SU-DHL-6 (cell line): Measurements from ENCODE around the gene GRB10.

Source experiments
- H2AFZ ChIP-seq: fragments of 200-600 bp; sonication (generic); 2 replicates; pipeline ENCODE4 v1.6.1; 2014; ENCODE audit warnings: low read depth, mild to moderate bottlenecking, moderate library complexity, mixed read lengths, antibody characterized with exemption, low read length; ENCODE audit not compliant: severe bottlenecking
- H3F3A ChIP-seq: fragments of 200-600 bp; shearing (Covaris generic); 2 replicates; pipeline ENCODE4 v1.6.0; 2016; ENCODE audit warnings: antibody characterized with exemption, mild to moderate bottlenecking; ENCODE audit not compliant: insufficient read depth
- H3K27ac ChIP-seq: fragments of 200-600 bp; sonication (generic); 2 replicates; pipeline ENCODE4 v1.5.1; 2016; ENCODE audit warnings: low read depth, mild to moderate bottlenecking, low read length, moderate library complexity, mixed read lengths
- H3K27me3 ChIP-seq: fragments of 200-600 bp; sonication (generic), shearing (Covaris generic); 2 replicates; pipeline ENCODE4 v1.6.0; 2014; ENCODE audit warnings: mild to moderate bottlenecking, low read length
- H3K36me3 ChIP-seq: fragments of 200-600 bp; sonication (generic); 2 replicates; pipeline ENCODE4 v1.6.1; 2014; ENCODE audit warnings: mild to moderate bottlenecking, low read length, mixed read lengths
- H3K4me2 ChIP-seq: fragments of 300-600, 200-600 bp; shearing (Covaris generic), sonication (generic); 2 replicates; pipeline ENCODE4 v1.6.0; 2014; ENCODE audit warnings: low read length, low read depth, mild to moderate bottlenecking; ENCODE audit not compliant: poor library complexity, severe bottlenecking
- H3K4me3 ChIP-seq: fragments of 200-600 bp; sonication (generic); 2 replicates; pipeline ENCODE4 v1.5.1; 2014; ENCODE audit warnings: antibody characterized with exemption, low read length, mild to moderate bottlenecking, mixed read lengths; ENCODE audit not compliant: insufficient read depth, poor library complexity, severe bottlenecking
- H3K79me2 ChIP-seq: fragments of 200-600 bp; sonication (generic); 2 replicates; pipeline ENCODE4 v1.6.1; 2014; ENCODE audit warnings: mild to moderate bottlenecking, low read length, moderate library complexity; ENCODE audit not compliant: insufficient read depth
- H3K9ac ChIP-seq: fragments of 200-600 bp; sonication (generic); 2 replicates; pipeline ENCODE4 v1.7.0; 2014; ENCODE audit warnings: mild to moderate bottlenecking, low read length
- H3K9me2 ChIP-seq: fragments of 200-600 bp; sonication (generic); replicated peaks from 2 replicates; pipeline ENCODE4 v1.6.1; 2014; ENCODE audit warnings: low read length; ENCODE audit not compliant: insufficient read depth
- H3K9me3 ChIP-seq: fragments of 200-600 bp; sonication (generic); 2 replicates; pipeline ENCODE4 v1.6.1; 2014; ENCODE audit warnings: low read length, mixed read lengths; ENCODE audit not compliant: insufficient read depth
- H4K20me1 ChIP-seq: fragments of 200-600 bp; sonication (generic); 2 replicates; pipeline ENCODE4 v1.6.1; 2014; ENCODE audit warnings: low read depth, mild to moderate bottlenecking, antibody characterized with exemption, low read length, moderate library complexity, mixed read lengths
- CTCF ChIP-seq: fragments of 200-600 bp; sonication (generic); IDR thresholded peaks from one replicate; pipeline ENCODE4 v1.5.1; 2017; ENCODE audit warnings: antibody characterized with exemption, mild to moderate bottlenecking, low read length, moderate library complexity; ENCODE audit not compliant: insufficient read depth, poor library complexity, severe bottlenecking
- EZH2phosphoT487 ChIP-seq: fragments of 200-600 bp; sonication (generic), shearing (Covaris generic); conservative IDR thresholded peaks from 2 replicates; pipeline ENCODE4 v1.6.1; 2018; ENCODE audit warnings: mild to moderate bottlenecking, antibody characterized with exemption, low read length, moderate library complexity, mixed read lengths

Gene GRB10

GRCh38 chr7:50818324-50818723 is 35.6 kb upstream of the GRB10 start:
- Histone ChIP-seq H3K36me3 (no peaks in the 10 kb centered on the region), H3K9me2 (no peaks in the 10 kb centered on the region), H2AFZ (no peak overlapping the region), H3K9me3 (no peaks in the 10 kb centered on the region), H3K79me2 (no peaks in the 10 kb centered on the region), H3K4me3 (no peak overlapping the region), H3K27ac (no peak overlapping the region), H3K27me3 (no peaks in the 10 kb centered on the region; the same call in 1 of the 2 replicates), H3K9ac (no peak overlapping the region), H3F3A (no peaks in the 10 kb centered on the region), H3K4me2 (no peak overlapping the region), H4K20me1 (no peaks in the 10 kb centered on the region)
- TF ChIP-seq CTCF = no peak
- TF ChIP-seq EZH2phosphoT487 = no peak

- Histone ChIP-seq H3K36me3 (no peaks in the 10 kb centered on the region), H3K4me3 (no peak overlapping the region), H2AFZ (no peak overlapping the region), H4K20me1 (no peaks in the 10 kb centered on the region), H3K27ac (no peak overlapping the region), H3F3A (no peaks in the 10 kb centered on the region), H3K27me3 (no peaks in the 10 kb centered on the region; the same call in 1 of the 2 replicates), H3K79me2 (no peaks in the 10 kb centered on the region), H3K9ac (no peak overlapping the region), H3K9me3 (no peaks in the 10 kb centered on the region), H3K4me2 (no peak overlapping the region), H3K9me2 (no peaks in the 10 kb centered on the region)
- TF ChIP-seq EZH2phosphoT487 (no peak), CTCF (no peak)
Measured at GRCh38 chr7:50817561-50817960, 34.9 kb upstream of the GRB10 start.

- no peak for TF ChIP-seq EZH2phosphoT487
- no peak for TF ChIP-seq CTCF
Measured at GRCh38 chr7:50815138-50815537, 32.4 kb upstream of the GRB10 start.

More at GRCh38 chr7:50815138-50815537, 32.4 kb upstream of the GRB10 start:
- no peaks in the 10 kb centered on the region for H3K36me3 ChIP-seq
- no peaks in the 10 kb centered on the region; the same call in 1 of the 2 replicates for H3K27me3 ChIP-seq
- no peaks in the 10 kb centered on the region for H3K79me2 ChIP-seq
- no peak overlapping the region for H3K9ac ChIP-seq
- H3K9me2 ChIP-seq = no peaks in the 10 kb centered on the region
- H3K27ac ChIP-seq = no peak overlapping the region
- no peaks in the 10 kb centered on the region for H3K9me3 ChIP-seq
- no peak overlapping the region for H3K4me3 ChIP-seq
- H3K4me2 ChIP-seq = no peak overlapping the region
- H2AFZ ChIP-seq = no peak overlapping the region
- H3F3A ChIP-seq = no peaks in the 10 kb centered on the region
- H4K20me1 ChIP-seq = no peaks in the 10 kb centered on the region
